HL-60 (cell line): ENCODE measurements around the gene IGSF9B.

Source experiments
- DNase-seq, 2 experiments: peaks; one replicate each; pipeline ENCODE4 v3.0.0-alpha.2; 2010 to 2020; ENCODE audit warnings: low read depth in 1 of 2, low spot score in 1 of 2
- H3K27ac ChIP-seq: fragments of 250-450 bp; sonication (Bioruptor Pico); replicated peaks from 2 replicates; pipeline ENCODE4 v1.5.1; 2020; ENCODE audit warnings: mild to moderate bottlenecking, moderate library complexity
- H3K27me3 ChIP-seq: fragments of 250-450 bp; sonication (Bioruptor Pico); 2 replicates; pipeline ENCODE4 v1.5.1; 2021; ENCODE audit warnings: mild to moderate bottlenecking, moderate library complexity; ENCODE audit not compliant: insufficient read depth, poor library complexity, severe bottlenecking
- H3K4me3 ChIP-seq: replicated peaks from 2 replicates; pipeline ENCODE4 v1.5.1; 2011; ENCODE audit warnings: mild to moderate bottlenecking, control low read depth, low read length; ENCODE audit not compliant: insufficient read depth
- CTCF ChIP-seq: IDR thresholded peaks from one replicate; pipeline ENCODE4 v1.5.1; 2011; ENCODE audit warnings: low read length, control low read depth, inconsistent platforms; ENCODE audit not compliant: insufficient read depth
- GABPA ChIP-seq: IDR thresholded peaks from 2 replicates; pipeline ENCODE4 v1.6.1; 2012; ENCODE audit warnings: low read depth
- POLR2AphosphoS5 ChIP-seq: IDR thresholded peaks from 2 replicates; pipeline ENCODE4 v1.6.1; 2012; ENCODE audit warnings: low read depth
- REST ChIP-seq: IDR thresholded peaks from 2 replicates; pipeline ENCODE4 v1.6.1; 2012; ENCODE audit warnings: low read depth; ENCODE audit not compliant: insufficient replicate concordance
- SPI1 ChIP-seq: IDR thresholded peaks from 2 replicates; pipeline ENCODE4 v1.6.1; 2012; ENCODE audit warnings: low read depth, mild to moderate bottlenecking, borderline replicate concordance

IGSF9B gene

GRCh38 chr11:133993107-133993506, 36.3 kb upstream of the IGSF9B start:
- DNase-seq = no peak
- no peak for TF ChIP-seq REST
- TF ChIP-seq CTCF = no peak
- no peak for TF ChIP-seq SPI1
- TF ChIP-seq POLR2AphosphoS5 = no peak
- TF ChIP-seq GABPA = no peak
- no peak overlapping the region for H3K27ac ChIP-seq
- no peak overlapping the region for H3K4me3 ChIP-seq
- no peaks in the 10 kb centered on the region for H3K27me3 ChIP-seq

- TF ChIP-seq CTCF (no peak), REST (no peak), POLR2AphosphoS5 (no peak), GABPA (no peak), SPI1 (no peak)
- H3K27ac ChIP-seq = no peak overlapping the region
These were observed 35.4 kb upstream of the IGSF9B start for GRCh38 chr11:133992121-133992520.

GRCh38 chr11:133991101-133991500, 34.3 kb upstream of the IGSF9B start:
- no peak overlapping the region for H3K4me3 ChIP-seq
- DNase-seq = no peak
- TF ChIP-seq POLR2AphosphoS5 (no peak), REST (no peak), GABPA (no peak), SPI1 (no peak), CTCF (no peak)
- no peaks in the 10 kb centered on the region for H3K27me3 ChIP-seq
- H3K27ac ChIP-seq = no peak overlapping the region

More at GRCh38 chr11:133992121-133992520, 35.4 kb upstream of the IGSF9B start:
- H3K27me3 ChIP-seq = no peaks in the 10 kb centered on the region
- no peak overlapping the region for H3K4me3 ChIP-seq
- no peak for DNase-seq
